CD4-positive, alpha-beta memory T cell (primary cell): ENCODE measurements around the gene KIAA0232. TPM values are rescaled to one million over a fixed set of nuclear protein-coding genes. Genes with fewer than 3 reads are reported as not detected.

Experiments used
- CTCF ChIA-PET: fragments of 350-600 bp; sonication (Branson Sonifier 250); formaldehyde crosslinking; loops from one replicate; lab custom pipeline; 2021; ENCODE audit warnings: inconsistent platforms; ENCODE audit not compliant: partially characterized antibody; lab: Charles Lee
- POLR2A ChIA-PET: fragments of 350-600 bp; sonication (Branson Sonifier 250); formaldehyde crosslinking; loops from one replicate; lab custom pipeline; 2021; ENCODE audit not compliant: partially characterized antibody; lab: Charles Lee
- DNase-seq, 5 donors: peaks; one replicate each; pipeline versions ENCODE4 v3.0.0 to v3.0.0-alpha.2; 2020 to 2022; ENCODE audit warnings: mixed read lengths in 1 of 5
- H3K27ac ChIP-seq: one replicate; pipeline ENCODE4 v1.7.0; 2013; ENCODE audit warnings: low read depth, low read length
- H3K27me3 ChIP-seq: 2 replicates; pipeline ENCODE4 v1.7.0; 2013; ENCODE audit warnings: mild to moderate bottlenecking, low read length, moderate library complexity; ENCODE audit not compliant: insufficient read depth
- H3K36me3 ChIP-seq: 2 replicates; pipeline ENCODE4 v1.7.0; 2013; ENCODE audit warnings: mild to moderate bottlenecking, low read length, moderate library complexity; ENCODE audit not compliant: insufficient read depth
- H3K4me1 ChIP-seq: 2 replicates; pipeline ENCODE4 v1.7.0; 2013; ENCODE audit warnings: mild to moderate bottlenecking, low read length, moderate library complexity; ENCODE audit not compliant: insufficient read depth
- H3K4me3 ChIP-seq, 2 donors: one replicate each; pipeline ENCODE4 v1.7.0; 2013; ENCODE audit warnings: low read length in 2 of 2, mild to moderate bottlenecking in 1 of 2
- H3K9me3 ChIP-seq, 2 donors: one replicate each; pipeline ENCODE4 v1.7.0; 2013; ENCODE audit warnings: low read length in 2 of 2, control low read depth in 1 of 2; ENCODE audit not compliant: control insufficient read depth in 1 of 2
- H3K27ac Mint-ChIP-seq, 7 donors: one replicate each; pipeline ENCODE4 v1.8.0; 2020 to 2021; ENCODE audit warnings: mixed read lengths in 7 of 7, mild to moderate bottlenecking in 6 of 7, inconsistent platforms in 3 of 7, moderate library complexity in 3 of 7
- H3K27me3 Mint-ChIP-seq, 2 donors: one replicate each; pipeline ENCODE4 v1.8.0; 2020 to 2021; ENCODE audit warnings: mixed read lengths in 2 of 2
- H3K36me3 Mint-ChIP-seq, 2 donors: one replicate each; pipeline ENCODE4 v1.8.0; 2020 to 2021; ENCODE audit warnings: mixed read lengths in 2 of 2, inconsistent platforms in 1 of 2, mild to moderate bottlenecking in 1 of 2
- H3K4me1 Mint-ChIP-seq, 4 donors: one replicate each; pipeline ENCODE4 v1.8.0; 2020 to 2021; ENCODE audit warnings: mixed read lengths in 4 of 4, mild to moderate bottlenecking in 1 of 4
- H3K4me3 Mint-ChIP-seq, 8 donors: one replicate each; pipeline ENCODE4 v1.8.0; 2020 to 2021; ENCODE audit warnings: mixed read lengths in 8 of 8, mild to moderate bottlenecking in 7 of 8, moderate library complexity in 6 of 8, inconsistent platforms in 3 of 8
- H3K9me3 Mint-ChIP-seq, 8 donors: one replicate each; pipeline ENCODE4 v1.8.0; 2020 to 2021; ENCODE audit warnings: mixed read lengths in 8 of 8, mild to moderate bottlenecking in 5 of 8, inconsistent platforms in 3 of 8, moderate library complexity in 1 of 8
- intact Hi-C: fragments of 100-400 bp; cut with micrococcal nuclease; formaldehyde crosslinking; loops from one replicate; pipeline ENCODE4 v1.15.1; 2023
- polyA plus RNA-seq, 2 donors: library from polyadenylated mRNA; unstranded; fragments of 300-500 nt; fragmentation: Illumina TruSeq; gene quantifications; one replicate each; pipeline ENCODE4 v1.2.3, GENCODE V29; 2021
- total RNA-seq, 2 experiments: library from RNA; stranded (reverse); gene quantifications; one replicate each; pipeline ENCODE4 v1.2.3, GENCODE V29; 2021

KIAA0232 gene, protein sequence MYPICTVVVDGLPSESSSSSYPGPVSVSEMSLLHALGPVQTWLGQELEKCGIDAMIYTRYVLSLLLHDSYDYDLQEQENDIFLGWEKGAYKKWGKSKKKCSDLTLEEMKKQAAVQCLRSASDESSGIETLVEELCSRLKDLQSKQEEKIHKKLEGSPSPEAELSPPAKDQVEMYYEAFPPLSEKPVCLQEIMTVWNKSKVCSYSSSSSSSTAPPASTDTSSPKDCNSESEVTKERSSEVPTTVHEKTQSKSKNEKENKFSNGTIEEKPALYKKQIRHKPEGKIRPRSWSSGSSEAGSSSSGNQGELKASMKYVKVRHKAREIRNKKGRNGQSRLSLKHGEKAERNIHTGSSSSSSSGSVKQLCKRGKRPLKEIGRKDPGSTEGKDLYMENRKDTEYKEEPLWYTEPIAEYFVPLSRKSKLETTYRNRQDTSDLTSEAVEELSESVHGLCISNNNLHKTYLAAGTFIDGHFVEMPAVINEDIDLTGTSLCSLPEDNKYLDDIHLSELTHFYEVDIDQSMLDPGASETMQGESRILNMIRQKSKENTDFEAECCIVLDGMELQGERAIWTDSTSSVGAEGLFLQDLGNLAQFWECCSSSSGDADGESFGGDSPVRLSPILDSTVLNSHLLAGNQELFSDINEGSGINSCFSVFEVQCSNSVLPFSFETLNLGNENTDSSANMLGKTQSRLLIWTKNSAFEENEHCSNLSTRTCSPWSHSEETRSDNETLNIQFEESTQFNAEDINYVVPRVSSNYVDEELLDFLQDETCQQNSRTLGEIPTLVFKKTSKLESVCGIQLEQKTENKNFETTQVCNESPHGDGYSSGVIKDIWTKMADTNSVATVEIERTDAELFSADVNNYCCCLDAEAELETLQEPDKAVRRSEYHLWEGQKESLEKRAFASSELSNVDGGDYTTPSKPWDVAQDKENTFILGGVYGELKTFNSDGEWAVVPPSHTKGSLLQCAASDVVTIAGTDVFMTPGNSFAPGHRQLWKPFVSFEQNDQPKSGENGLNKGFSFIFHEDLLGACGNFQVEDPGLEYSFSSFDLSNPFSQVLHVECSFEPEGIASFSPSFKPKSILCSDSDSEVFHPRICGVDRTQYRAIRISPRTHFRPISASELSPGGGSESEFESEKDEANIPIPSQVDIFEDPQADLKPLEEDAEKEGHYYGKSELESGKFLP (N-terminal part only)
- 10 to 100 TPM; 22.1 to 24.0 TPM for total RNA-seq
- 1 to 10 TPM; 6.8 to 9.9 TPM for polyA plus RNA-seq

DNA sequence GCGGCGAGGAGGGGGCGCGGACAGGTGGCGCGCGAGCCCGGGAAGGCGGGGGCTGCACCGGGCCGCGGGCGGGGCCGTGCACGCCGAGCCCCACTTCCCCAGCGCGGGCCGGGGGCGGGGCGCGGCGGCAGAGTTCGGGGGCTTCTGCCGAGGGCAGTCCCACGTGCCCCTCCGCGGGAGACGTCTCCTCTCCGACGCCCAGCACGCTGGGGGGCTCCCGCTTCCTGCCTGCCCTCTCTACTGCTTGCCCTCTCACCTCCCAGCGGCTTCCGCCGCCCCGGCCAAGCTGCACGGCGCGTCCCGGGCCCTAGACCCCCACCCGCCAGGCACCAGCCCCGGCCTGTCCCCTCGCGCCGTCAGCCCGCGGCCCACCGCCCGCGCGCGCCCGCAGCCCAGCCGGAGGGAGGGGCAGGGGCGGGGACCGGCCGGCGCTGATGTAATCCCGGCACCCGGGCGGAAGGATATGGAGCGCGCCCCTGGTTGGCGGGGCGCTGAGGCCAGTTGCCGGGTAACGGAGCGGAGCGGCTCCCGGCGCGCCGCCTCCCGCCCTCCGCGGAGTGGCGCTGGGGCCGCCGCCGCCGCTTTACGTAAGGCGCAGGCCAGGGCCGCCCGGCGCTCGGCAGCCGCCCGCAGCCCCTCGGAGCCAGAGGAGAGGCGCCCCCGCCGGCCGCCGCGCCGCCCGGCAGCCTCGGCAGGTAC lies at the start of gene KIAA0232:
Gene KIAA0232, plus strand, starts transcription at position 581 of the 699 bp plus-strand sequence. CDS start 41,727 bp downstream, outside the sequence.
- CTCF ChIA-PET, result interaction anchor here (1.5 to 5.3 kb wide), 3 partner anchors 13 to 107 kb away, joined by 4 to 39 read pairs (median 5); no protein-coding TSS in a partner anchor
- peak within 1 kb of the TSS; percentile 84 to 92 (median 87) for H3K4me3 Mint-ChIP-seq
- peak; percentile 87 to 93 (median 92) for DNase-seq
- H3K4me1 ChIP-seq, result peaks cover 43% of the 10 kb centered on the region
- no peaks in the 10 kb centered on the region for H3K36me3 ChIP-seq
- no peaks in the 10 kb centered on the region for H3K9me3 ChIP-seq
- H3K36me3 Mint-ChIP-seq, result peaks cover 2 to 8% of the 10 kb centered on the region in 2 donors
- intact Hi-C loops, result loop anchor here (1.0 to 5.0 kb wide), 4 partner anchors 66 to 90 kb away; partner anchors contain the start of genes BLOC1S4 and MRFAP1L1
- peak within 1 kb of the TSS in 1 of 2 donors; percentile 71 for H3K4me3 ChIP-seq
- H3K27me3 ChIP-seq, result no peaks in the 10 kb centered on the region
- H3K27me3 Mint-ChIP-seq, result no peaks in the 10 kb centered on the region
- H3K27ac Mint-ChIP-seq, result peak within 1 kb of the TSS; percentile 85 to 93 (median 91)
- peak within 1 kb of the TSS; percentile 96 for H3K27ac ChIP-seq
- peaks cover 28 to 60% (median 43%) of the 10 kb centered on the region in 4 donors for H3K4me1 Mint-ChIP-seq
- H3K9me3 Mint-ChIP-seq, result no peaks in the 10 kb centered on the region
- POLR2A ChIA-PET, result interaction anchor here (0.7 to 3.5 kb wide), 15 partner anchors 62 to 286 kb away, joined by 3 to 17 read pairs (median 4); partner anchors contain the start of genes BLOC1S4, GRPEL1, MRFAP1 and MRFAP1L1

DNA sequence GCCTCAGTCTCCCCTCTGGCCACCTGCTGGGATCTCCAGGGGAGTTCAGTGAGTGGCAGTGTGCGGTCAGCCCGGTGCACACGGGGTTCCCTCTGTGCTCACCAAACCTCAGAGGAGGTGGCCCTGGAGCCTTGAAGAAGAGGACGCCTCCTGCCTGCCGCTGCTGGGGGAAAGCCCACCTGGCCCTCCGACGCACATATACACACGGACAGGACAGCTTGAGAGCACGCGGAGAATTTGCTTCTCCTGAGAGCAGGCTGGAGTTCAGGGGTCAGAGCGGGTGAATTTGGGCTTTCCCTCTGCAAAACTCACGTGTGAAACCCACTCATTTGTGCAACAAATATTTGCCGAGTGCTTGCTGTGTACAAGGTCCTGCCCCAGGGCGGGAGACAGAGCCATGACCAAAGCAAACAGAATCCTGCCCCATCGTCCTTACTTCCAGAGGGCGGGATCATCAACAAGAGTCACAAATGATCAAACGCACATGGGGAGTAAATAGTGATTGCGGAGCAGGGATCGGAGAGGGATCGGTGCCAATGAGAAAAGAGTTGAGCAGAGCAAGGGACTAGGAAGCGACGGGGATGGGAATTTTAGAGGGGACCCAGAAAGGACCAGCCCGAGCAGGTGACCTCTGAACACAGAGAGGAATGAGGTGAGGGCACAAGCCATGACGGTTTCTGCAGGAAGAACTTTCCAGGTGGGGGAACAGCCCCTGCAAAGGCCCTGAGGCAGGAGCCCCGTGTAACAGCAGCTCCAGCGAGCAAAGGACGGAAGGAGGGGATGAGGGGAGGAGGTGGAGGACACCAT lies 49.0 kb upstream of the KIAA0232 start:
- Mint-ChIP-seq H3K27ac (no peak overlapping the region), H3K4me1 (peaks cover 0 to 3% (median 1%) of the 10 kb centered on the region in 4 donors), H3K36me3 (no peaks in the 10 kb centered on the region), H3K9me3 (no peaks in the 10 kb centered on the region), H3K27me3 (no peaks in the 10 kb centered on the region), H3K4me3 (no peak overlapping the region)
- DNase-seq, result no peak
- Histone ChIP-seq H3K36me3 (no peaks in the 10 kb centered on the region), H3K27ac (no peak overlapping the region), H3K4me1 (no peaks in the 10 kb centered on the region), H3K27me3 (no peaks in the 10 kb centered on the region), H3K4me3 (no peak overlapping the region), H3K9me3 (no peaks in the 10 kb centered on the region)
- CTCF ChIA-PET, result no interaction called here
- intact Hi-C loops, result no loop called here
- POLR2A ChIA-PET, result no interaction called here

DNA sequence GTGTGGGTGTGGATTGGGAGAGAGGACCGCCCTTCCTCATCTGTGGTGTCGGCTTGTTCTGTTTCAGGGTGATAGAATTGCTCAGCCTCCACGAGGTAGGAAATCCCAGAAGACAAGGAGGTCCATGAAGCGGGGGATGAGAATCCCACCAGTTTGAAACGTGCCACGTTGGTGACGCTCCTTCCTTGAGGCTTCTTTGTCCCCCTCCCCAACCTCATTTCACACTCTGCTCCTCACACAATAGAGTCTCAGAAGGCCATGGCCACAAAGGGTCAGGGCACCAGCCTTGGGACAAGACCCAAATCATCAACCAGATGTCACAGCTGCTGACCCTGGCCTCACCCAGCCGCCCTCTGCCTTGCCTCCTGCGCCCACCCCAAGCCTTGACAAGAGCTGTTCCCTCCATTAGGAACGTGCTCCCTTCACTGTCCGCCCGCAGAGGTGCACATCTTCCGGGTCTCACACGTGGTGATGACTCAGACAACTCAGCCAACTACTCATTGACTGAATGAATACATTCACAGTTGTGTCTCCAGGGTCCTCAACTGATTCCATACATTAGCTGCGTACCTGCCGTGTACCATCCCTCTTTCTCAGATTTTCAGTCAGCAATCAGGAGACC lies 48.3 kb upstream of the KIAA0232 start:
- CTCF ChIA-PET, result interaction anchor here (1.3 kb wide), 1 partner anchor 140 kb away, joined by 4 read pairs; no protein-coding TSS in a partner anchor
- Histone ChIP-seq H3K36me3 (no peaks in the 10 kb centered on the region), H3K4me1 (no peaks in the 10 kb centered on the region), H3K9me3 (no peaks in the 10 kb centered on the region), H3K27me3 (no peaks in the 10 kb centered on the region), H3K4me3 (no peak overlapping the region), H3K27ac (no peak overlapping the region)
- intact Hi-C loops, result no loop called here
- Mint-ChIP-seq H3K4me3 (no peak overlapping the region), H3K27ac (no peak overlapping the region), H3K36me3 (no peaks in the 10 kb centered on the region), H3K27me3 (no peaks in the 10 kb centered on the region), H3K4me1 (no peaks in the 10 kb centered on the region), H3K9me3 (no peaks in the 10 kb centered on the region)
- no peak for DNase-seq
- POLR2A ChIA-PET, result no interaction called here

DNA sequence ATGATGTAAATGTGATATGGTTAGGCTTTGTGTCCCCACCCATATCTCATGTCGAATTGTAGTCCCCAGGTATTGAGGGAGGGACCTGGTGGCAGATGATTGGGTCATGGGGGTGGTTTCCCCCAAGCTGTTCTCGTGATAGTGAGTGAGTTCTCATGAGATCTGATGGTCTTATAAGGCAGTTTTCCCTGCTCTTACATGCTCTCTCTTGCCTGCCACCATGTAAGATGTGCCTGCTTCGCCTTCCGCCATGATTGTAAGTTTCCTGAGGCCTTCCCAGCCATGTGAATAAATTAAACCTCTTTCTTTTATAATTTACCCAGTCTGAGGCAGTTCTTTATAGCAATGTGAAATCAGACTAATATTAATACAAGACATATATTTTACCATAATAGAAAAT lies 42.6 kb upstream of the KIAA0232 start:
- H3K27me3 Mint-ChIP-seq, result peaks cover 0 to under 1% of the 10 kb centered on the region in 2 donors
- CTCF ChIA-PET, result no interaction called here
- no peak overlapping the region for H3K4me3 Mint-ChIP-seq
- peaks cover 0 to 6% (median 2%) of the 10 kb centered on the region in 8 donors for H3K9me3 Mint-ChIP-seq
- DNase-seq, result no peak
- POLR2A ChIA-PET, result no interaction called here
- Histone ChIP-seq H3K27me3 (no peaks in the 10 kb centered on the region), H3K4me3 (no peak overlapping the region), H3K4me1 (no peaks in the 10 kb centered on the region), H3K9me3 (no peaks in the 10 kb centered on the region), H3K36me3 (no peaks in the 10 kb centered on the region), H3K27ac (no peak overlapping the region)
- H3K4me1 Mint-ChIP-seq, result peaks cover 0 to 5% (median under 1%) of the 10 kb centered on the region in 4 donors
- H3K36me3 Mint-ChIP-seq, result no peaks in the 10 kb centered on the region
- H3K27ac Mint-ChIP-seq, result peak overlapping the region in 1 of 7 donors; percentile 57
- intact Hi-C loops, result no loop called here

DNA sequence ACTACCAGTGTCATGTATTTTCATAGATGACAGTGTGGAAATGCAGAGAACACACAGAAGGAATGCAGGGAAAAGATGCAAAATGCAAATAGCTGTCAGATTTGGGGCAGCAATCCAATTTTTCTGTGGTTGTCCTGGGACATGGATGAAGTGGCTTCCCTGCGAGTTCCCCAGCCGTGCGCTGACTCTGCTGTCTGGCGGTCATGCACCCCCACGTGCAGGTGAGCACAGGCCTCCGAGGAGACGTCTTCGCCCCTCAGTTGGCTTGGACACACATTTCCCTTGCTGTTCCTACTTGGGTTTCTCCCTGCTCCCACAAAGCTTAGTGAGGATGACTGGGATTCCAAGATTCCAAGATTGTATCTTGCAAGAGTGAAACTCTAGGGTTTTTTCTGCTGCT lies 42.2 kb upstream of the KIAA0232 start:
- no peak for DNase-seq
- Mint-ChIP-seq H3K27ac (no peak overlapping the region), H3K9me3 (peaks cover 0 to 6% (median 2%) of the 10 kb centered on the region in 8 donors), H3K27me3 (peaks cover 0 to 1% of the 10 kb centered on the region in 2 donors), H3K36me3 (no peaks in the 10 kb centered on the region), H3K4me1 (peaks cover 0 to 5% (median under 1%) of the 10 kb centered on the region in 4 donors), H3K4me3 (no peak overlapping the region)
- CTCF ChIA-PET, result no interaction called here
- no peaks in the 10 kb centered on the region for H3K4me1 ChIP-seq
- H3K9me3 ChIP-seq, result no peaks in the 10 kb centered on the region
- H3K36me3 ChIP-seq, result no peaks in the 10 kb centered on the region
- no peaks in the 10 kb centered on the region for H3K27me3 ChIP-seq
- H3K4me3 ChIP-seq, result no peak overlapping the region
- POLR2A ChIA-PET, result no interaction called here
- intact Hi-C loops, result no loop called here
- H3K27ac ChIP-seq, result no peak overlapping the region
